HFFc6 (cell line): ENCODE measurements around the gene SCN11A. TPM values are rescaled to one million over a fixed set of nuclear protein-coding genes. Genes with fewer than 3 reads are reported as not detected.

Experiments
- DNase-seq: peaks from one replicate; pipeline ENCODE4 v3.0.0-alpha.2; 2018
- H3K27ac Mint-ChIP-seq: 2 replicates; pipeline ENCODE4 v1.8.0; 2020; ENCODE audit warnings: mild to moderate bottlenecking, mixed read lengths
- H3K27me3 Mint-ChIP-seq: 2 replicates; pipeline ENCODE4 v1.8.0; 2021; ENCODE audit warnings: mild to moderate bottlenecking, moderate library complexity, mixed read lengths; ENCODE audit not compliant: insufficient read depth
- H3K36me3 Mint-ChIP-seq: 2 replicates; pipeline ENCODE4 v1.8.0; 2021; ENCODE audit warnings: low read depth, mixed read lengths
- H3K4me1 Mint-ChIP-seq: 2 replicates; pipeline ENCODE4 v1.8.0; 2020; ENCODE audit warnings: low read depth, mixed read lengths
- H3K4me3 Mint-ChIP-seq: 2 replicates; pipeline ENCODE4 v1.8.0; 2020; ENCODE audit warnings: mild to moderate bottlenecking, moderate library complexity, mixed read lengths
- H3K9me3 Mint-ChIP-seq: 2 replicates; pipeline ENCODE4 v1.8.0; 2020; ENCODE audit warnings: mild to moderate bottlenecking, mixed read lengths
- total RNA-seq, 6 experiments: library from RNA; stranded (reverse); fragmentation: NEBNext Ultra II Directional; extraction: Animal tissue kit (Norgen Biotek cat#: 25700); gene quantifications; 2 replicates in 1 of 6; 3 replicates in 5 of 6; pipeline ENCODE4 v1.2.3, GENCODE V29; 2021
- TF ChIP-seq, protein P1 (sequence below): fragments of 200-600 bp; sonication (generic); IDR thresholded peaks from 2 replicates; pipeline ENCODE4 v1.5.0; 2021; ENCODE audit warnings: antibody characterized with exemption, mild to moderate bottlenecking

The SCN11A gene
- total RNA-seq, 6 experiments from 2014 or later = not detected

DNA sequence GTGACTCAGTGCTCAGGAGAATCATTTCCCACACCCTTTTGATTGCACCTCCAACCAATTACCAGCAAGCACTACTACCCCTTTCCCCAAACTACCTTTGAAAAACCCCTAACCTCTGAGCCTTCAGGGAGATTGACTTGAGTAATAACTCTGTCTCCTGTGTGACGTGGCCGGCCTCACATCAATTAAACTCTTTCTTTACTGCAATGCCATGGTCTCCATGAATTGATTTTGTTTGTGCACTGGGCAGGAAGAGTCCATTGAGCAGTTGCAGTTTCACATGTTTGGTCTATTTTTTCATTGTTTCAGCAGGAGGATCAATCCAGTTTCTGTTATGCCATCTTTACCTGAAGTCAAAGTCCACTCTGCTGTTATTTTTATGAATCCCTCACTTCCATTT, 32.4 kb downstream of the SCN11A start:
- no peak for DNase-seq

DNA sequence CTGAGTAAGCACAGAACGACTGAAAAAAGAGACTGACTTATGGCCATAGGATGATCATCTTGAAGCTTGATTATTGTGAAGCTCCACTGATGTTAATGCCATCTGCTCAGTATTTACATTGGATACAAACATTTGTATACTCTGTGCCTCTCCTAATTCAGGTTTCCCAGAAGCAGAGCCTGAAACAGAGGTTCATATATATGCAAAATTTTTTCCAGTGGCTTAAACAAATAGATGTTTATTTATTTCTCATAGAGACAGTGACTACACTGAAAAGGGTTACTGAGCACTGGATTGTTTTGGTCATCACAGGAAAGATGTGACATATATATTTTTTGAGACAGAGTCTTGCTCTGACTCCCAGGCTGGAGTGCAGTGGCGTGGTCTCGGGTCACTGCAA, 36.3 kb downstream of the SCN11A start:
- DNase-seq = no peak
- no peaks in the 10 kb centered on the region; the same call in 1 of the 2 replicates for H3K4me1 Mint-ChIP-seq
- no peak overlapping the region for H3K27ac Mint-ChIP-seq
- H3K4me3 Mint-ChIP-seq = no peak overlapping the region
- peaks cover 15% of the 10 kb centered on the region for H3K27me3 Mint-ChIP-seq
- no peaks in the 10 kb centered on the region for H3K9me3 Mint-ChIP-seq
- no peaks in the 10 kb centered on the region for H3K36me3 Mint-ChIP-seq
- TF ChIP-seq, protein P1, sequence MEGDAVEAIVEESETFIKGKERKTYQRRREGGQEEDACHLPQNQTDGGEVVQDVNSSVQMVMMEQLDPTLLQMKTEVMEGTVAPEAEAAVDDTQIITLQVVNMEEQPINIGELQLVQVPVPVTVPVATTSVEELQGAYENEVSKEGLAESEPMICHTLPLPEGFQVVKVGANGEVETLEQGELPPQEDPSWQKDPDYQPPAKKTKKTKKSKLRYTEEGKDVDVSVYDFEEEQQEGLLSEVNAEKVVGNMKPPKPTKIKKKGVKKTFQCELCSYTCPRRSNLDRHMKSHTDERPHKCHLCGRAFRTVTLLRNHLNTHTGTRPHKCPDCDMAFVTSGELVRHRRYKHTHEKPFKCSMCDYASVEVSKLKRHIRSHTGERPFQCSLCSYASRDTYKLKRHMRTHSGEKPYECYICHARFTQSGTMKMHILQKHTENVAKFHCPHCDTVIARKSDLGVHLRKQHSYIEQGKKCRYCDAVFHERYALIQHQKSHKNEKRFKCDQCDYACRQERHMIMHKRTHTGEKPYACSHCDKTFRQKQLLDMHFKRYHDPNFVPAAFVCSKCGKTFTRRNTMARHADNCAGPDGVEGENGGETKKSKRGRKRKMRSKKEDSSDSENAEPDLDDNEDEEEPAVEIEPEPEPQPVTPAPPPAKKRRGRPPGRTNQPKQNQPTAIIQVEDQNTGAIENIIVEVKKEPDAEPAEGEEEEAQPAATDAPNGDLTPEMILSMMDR = no peak

More for the DNA sequence above, 32.4 kb downstream of the SCN11A start:
- H3K4me3 Mint-ChIP-seq = no peak overlapping the region
- peaks cover 21% of the 10 kb centered on the region for H3K27me3 Mint-ChIP-seq
- H3K9me3 Mint-ChIP-seq = no peaks in the 10 kb centered on the region
- no peaks in the 10 kb centered on the region for H3K36me3 Mint-ChIP-seq
- H3K4me1 Mint-ChIP-seq = no peaks in the 10 kb centered on the region
- H3K27ac Mint-ChIP-seq = no peak overlapping the region
- TF ChIP-seq, protein P1 = no peak

DNA sequence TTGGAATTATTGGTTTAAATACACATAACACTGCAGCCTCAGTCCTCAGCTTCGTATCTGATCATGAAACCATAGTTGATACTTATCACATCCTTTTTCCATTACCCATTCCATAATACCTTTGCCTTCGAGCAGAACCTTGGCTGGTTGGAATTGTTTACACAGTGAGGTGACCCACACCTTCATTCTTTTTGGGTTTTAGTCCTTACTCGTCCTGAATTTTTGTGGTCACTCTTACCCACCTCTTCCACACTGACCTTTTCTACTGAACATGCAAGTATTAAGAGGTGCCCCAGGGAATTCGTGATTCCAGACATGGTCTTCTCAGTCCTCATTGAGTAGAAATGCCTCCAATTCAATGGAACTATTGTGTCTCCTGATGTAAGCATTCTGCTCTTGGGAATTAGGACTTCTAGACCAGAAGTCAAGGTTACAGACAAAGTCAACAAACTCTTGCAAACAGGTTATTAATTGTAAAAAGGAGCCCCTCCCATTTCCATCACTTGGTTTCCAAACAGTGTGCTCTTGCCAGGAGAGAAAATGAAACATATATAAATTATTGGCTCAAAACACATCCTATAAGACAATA, 37.7 kb downstream of the SCN11A start:
- Mint-ChIP-seq H3K27me3 (peaks cover 15% of the 10 kb centered on the region), H3K4me3 (no peak overlapping the region), H3K4me1 (no peaks in the 10 kb centered on the region; the same call in 1 of the 2 replicates), H3K27ac (no peak overlapping the region), H3K9me3 (no peaks in the 10 kb centered on the region), H3K36me3 (no peaks in the 10 kb centered on the region)
- TF ChIP-seq, protein P1 = no peak
- DNase-seq = no peak

DNA sequence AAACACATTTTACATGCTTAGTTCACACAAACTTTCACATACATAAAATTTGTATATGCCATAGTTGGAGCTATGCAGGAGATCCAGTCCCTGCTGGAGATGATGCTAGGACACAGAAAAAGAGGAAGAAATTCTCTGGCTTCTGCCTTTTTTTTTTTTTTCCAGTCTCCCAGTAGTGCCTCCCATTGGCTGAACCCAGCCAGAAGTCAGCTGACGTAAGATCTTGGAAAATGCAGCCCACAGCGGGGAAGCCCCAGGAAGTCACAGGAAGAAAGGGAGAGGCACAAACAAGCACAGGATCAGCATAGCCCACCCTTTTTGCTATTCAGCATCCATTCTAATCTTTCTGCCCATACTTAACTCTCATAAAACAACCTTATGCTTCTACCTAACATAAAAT, 38.5 kb downstream of the SCN11A start:
- DNase-seq = no peak
- no peak overlapping the region for H3K27ac Mint-ChIP-seq
- peaks cover 15% of the 10 kb centered on the region for H3K27me3 Mint-ChIP-seq
- H3K9me3 Mint-ChIP-seq = no peaks in the 10 kb centered on the region
- H3K4me1 Mint-ChIP-seq = no peaks in the 10 kb centered on the region; the same call in 1 of the 2 replicates
- no peaks in the 10 kb centered on the region for H3K36me3 Mint-ChIP-seq
- H3K4me3 Mint-ChIP-seq = no peak overlapping the region
- TF ChIP-seq, protein P1 = no peak

DNA sequence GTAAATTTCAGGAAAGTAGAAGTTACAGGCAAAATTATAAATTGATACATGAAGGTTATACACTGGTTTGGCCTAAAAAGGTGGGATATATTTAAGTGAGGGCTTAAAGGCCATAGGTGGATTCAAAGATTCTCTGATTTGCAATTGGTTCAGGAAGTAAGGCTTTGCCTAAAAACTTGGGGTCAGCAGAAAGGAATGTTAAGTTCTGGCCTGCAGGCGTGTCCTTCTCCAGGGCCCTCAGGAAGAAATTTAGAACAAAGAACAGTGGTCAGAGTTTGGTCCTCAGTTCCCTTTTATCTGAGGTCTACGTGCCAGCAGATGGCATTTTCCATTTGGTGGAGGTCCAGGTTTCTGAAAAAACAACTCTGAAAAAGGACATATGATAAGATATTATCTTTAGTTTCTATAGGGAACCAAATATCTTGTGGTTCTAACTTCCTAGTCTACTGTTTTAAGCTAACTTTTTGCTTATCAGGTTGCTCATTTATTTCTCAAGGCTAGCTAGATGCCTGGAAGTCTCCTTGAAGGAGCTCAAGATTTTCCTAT, 40.5 kb downstream of the SCN11A start:
- H3K27ac Mint-ChIP-seq = no peak overlapping the region
- H3K36me3 Mint-ChIP-seq = no peaks in the 10 kb centered on the region
- H3K4me3 Mint-ChIP-seq = no peak overlapping the region
- DNase-seq = no peak
- no peaks in the 10 kb centered on the region; the same call in 1 of the 2 replicates for H3K4me1 Mint-ChIP-seq
- no peaks in the 10 kb centered on the region for H3K9me3 Mint-ChIP-seq
- TF ChIP-seq, protein P1 = no peak
- peaks cover 15% of the 10 kb centered on the region for H3K27me3 Mint-ChIP-seq
